ENCODE data around the gene KIF5A. TPM values are rescaled to one million over a fixed set of nuclear protein-coding genes. Genes with fewer than 3 reads are reported as not detected.

The KIF5A gene
- total and polyA plus RNA-seq, 2 of the 13 experiments (the other 11 are each of a cell fraction or from before 2014, with no cell fraction given), result 1.6 to 11.9 TPM

DNA sequence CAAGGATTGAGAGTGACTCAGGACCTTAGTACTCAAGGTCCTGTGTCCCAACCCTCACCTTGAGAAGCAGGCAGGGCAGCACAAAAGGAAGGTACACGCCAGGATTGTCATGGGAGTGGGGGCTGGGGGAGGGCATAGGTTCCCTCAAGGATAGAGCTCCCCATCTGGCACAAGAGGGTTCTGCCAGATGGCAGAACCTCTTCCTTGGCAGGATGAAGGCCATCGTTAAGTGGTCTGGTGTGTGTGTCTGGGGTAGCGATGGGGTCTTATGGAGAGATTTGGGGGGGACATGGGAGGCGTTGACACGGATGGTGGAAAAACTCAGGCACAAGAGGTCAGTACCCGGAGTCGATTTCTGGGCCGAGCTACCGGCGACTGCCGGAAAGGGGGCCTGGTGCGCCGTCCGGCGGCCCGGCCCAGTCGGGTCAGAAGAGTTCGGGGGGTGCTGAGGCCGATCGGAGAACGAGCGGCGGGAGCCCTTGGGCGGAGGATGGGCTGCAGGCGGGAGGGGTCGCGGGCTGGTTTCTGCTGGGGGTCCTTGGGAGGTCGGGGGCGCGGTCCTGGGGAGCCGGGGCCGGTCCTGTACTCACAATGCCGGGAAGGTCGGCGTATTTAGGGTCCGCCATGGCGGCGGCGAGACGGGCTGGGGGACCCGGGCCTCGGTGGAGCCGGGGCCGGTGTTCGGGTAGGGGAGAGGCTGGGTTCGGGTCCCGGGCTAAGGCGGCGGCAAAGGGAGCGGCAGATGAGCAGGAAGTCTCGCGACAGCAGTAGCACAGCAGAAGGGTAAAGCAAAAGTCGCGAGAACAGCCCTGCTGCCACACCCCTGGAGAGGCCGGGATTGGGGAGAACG is 3.2 kb upstream of the KIF5A start, which contains the start of gene DCTN2 (continued):
- TF ChIP-seq NR2F1 (CRISPR knock-in tag; IDR thresholded peaks at IDR 0.05) (no peak), PLRG1 (conservative IDR thresholded peaks at IDR 0.05) (no peak), TCF7L2 (IDR thresholded peaks at IDR 0.05; ENCODE audit: low read depth, low read length) (no peak), RBFOX2 (IDR thresholded peaks at IDR 0.05; ENCODE audit: low read depth, low read length) (peak; percentile 87), ADNP (CRISPR knock-in tag; IDR thresholded peaks at IDR 0.05) (no peak), KLF9 (CRISPR knock-in tag; IDR thresholded peaks at IDR 0.05; ENCODE audit: low read depth) (no peak), RNF2 (conservative IDR thresholded peaks at IDR 0.05; ENCODE audit: low read depth) (no peak), ARNT2 (CRISPR knock-in tag; IDR thresholded peaks at IDR 0.05; ENCODE audit: low read depth) (peak; percentile 86; the same call in 1 of the 2 replicates), TCF12 (IDR thresholded peaks at IDR 0.05) (no peak), TCF12 (CRISPR knock-in tag; IDR thresholded peaks at IDR 0.05) (no peak), RBAK (CRISPR knock-in tag; IDR thresholded peaks at IDR 0.05) (no peak), HOXA7 (CRISPR knock-in tag; IDR thresholded peaks at IDR 0.05) (no peak), KLF15 (CRISPR knock-in tag; IDR thresholded peaks at IDR 0.05; ENCODE audit: borderline replicate concordance) (no peak), ZC3H4 (CRISPR knock-in tag; IDR thresholded peaks at IDR 0.05; ENCODE audit: borderline replicate concordance) (no peak), ZNF891 (CRISPR knock-in tag; IDR thresholded peaks at IDR 0.05) (peak; percentile 42; the same call in 1 of the 2 replicates), MBD4 (IDR thresholded peaks at IDR 0.05; ENCODE audit: borderline replicate concordance, low read length) (no peak), ZNF678 (CRISPR knock-in tag; IDR thresholded peaks at IDR 0.05) (no peak), MIXL1 (CRISPR knock-in tag; IDR thresholded peaks at IDR 0.05) (no peak)
- TF ChIP-seq, protein P1, sequence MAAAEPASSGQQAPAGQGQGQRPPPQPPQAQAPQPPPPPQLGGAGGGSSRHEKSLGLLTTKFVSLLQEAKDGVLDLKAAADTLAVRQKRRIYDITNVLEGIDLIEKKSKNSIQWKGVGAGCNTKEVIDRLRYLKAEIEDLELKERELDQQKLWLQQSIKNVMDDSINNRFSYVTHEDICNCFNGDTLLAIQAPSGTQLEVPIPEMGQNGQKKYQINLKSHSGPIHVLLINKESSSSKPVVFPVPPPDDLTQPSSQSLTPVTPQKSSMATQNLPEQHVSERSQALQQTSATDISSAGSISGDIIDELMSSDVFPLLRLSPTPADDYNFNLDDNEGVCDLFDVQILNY (CRISPR knock-in tag; conservative IDR thresholded peaks at IDR 0.05), result no peak
- TF ChIP-seq, protein P2, sequence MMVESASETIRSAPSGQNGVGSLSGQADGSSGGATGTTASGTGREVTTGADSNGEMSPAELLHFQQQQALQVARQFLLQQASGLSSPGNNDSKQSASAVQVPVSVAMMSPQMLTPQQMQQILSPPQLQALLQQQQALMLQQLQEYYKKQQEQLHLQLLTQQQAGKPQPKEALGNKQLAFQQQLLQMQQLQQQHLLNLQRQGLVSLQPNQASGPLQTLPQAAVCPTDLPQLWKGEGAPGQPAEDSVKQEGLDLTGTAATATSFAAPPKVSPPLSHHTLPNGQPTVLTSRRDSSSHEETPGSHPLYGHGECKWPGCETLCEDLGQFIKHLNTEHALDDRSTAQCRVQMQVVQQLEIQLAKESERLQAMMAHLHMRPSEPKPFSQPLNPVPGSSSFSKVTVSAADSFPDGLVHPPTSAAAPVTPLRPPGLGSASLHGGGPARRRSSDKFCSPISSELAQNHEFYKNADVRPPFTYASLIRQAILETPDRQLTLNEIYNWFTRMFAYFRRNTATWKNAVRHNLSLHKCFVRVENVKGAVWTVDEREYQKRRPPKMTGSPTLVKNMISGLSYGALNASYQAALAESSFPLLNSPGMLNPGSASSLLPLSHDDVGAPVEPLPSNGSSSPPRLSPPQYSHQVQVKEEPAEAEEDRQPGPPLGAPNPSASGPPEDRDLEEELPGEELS (CRISPR knock-in tag; IDR thresholded peaks at IDR 0.05), result 0 out of 2 replicates have a peak, but pooled peaks have one; percentile 19
- TF ChIP-seq, protein P3, sequence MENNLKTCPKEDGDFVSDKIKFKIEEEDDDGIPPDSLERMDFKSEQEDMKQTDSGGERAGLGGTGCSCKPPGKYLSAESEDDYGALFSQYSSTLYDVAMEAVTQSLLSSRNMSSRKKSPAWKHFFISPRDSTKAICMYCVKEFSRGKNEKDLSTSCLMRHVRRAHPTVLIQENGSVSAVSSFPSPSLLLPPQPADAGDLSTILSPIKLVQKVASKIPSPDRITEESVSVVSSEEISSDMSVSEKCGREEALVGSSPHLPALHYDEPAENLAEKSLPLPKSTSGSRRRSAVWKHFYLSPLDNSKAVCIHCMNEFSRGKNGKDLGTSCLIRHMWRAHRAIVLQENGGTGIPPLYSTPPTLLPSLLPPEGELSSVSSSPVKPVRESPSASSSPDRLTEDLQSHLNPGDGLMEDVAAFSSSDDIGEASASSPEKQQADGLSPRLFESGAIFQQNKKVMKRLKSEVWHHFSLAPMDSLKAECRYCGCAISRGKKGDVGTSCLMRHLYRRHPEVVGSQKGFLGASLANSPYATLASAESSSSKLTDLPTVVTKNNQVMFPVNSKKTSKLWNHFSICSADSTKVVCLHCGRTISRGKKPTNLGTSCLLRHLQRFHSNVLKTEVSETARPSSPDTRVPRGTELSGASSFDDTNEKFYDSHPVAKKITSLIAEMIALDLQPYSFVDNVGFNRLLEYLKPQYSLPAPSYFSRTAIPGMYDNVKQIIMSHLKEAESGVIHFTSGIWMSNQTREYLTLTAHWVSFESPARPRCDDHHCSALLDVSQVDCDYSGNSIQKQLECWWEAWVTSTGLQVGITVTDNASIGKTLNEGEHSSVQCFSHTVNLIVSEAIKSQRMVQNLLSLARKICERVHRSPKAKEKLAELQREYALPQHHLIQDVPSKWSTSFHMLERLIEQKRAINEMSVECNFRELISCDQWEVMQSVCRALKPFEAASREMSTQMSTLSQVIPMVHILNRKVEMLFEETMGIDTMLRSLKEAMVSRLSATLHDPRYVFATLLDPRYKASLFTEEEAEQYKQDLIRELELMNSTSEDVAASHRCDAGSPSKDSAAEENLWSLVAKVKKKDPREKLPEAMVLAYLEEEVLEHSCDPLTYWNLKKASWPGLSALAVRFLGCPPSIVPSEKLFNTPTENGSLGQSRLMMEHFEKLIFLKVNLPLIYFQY (CRISPR knock-in tag; IDR thresholded peaks at IDR 0.05; ENCODE audit: borderline replicate concordance), result peak; percentile 31; the same call in 1 of the 2 replicates
- TF ChIP-seq, protein P4, sequence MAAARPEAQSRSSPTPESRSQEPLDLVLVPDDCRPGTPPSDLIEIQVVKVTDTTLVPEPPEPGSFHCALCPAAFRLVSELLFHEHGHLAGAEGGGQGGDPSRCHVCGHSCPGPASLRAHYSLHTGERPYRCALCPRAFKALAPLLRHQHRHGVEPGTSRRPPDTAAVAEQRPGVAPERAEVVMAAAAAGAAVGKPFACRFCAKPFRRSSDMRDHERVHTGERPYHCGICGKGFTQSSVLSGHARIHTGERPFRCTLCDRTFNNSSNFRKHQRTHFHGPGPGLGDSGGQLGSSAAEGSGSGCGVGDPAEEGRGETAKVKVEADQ (CRISPR knock-in tag; IDR thresholded peaks at IDR 0.05; ENCODE audit: borderline replicate concordance), result 0 out of 2 replicates have a peak, but pooled peaks have one; percentile 37
